ENCODE data around the gene TCP1. TPM values are rescaled to one million over a fixed set of nuclear protein-coding genes. Genes with fewer than 3 reads are reported as not detected.

TCP1 gene
- total RNA-seq, 1 donor from 2014 or later: 213 TPM

DNA sequence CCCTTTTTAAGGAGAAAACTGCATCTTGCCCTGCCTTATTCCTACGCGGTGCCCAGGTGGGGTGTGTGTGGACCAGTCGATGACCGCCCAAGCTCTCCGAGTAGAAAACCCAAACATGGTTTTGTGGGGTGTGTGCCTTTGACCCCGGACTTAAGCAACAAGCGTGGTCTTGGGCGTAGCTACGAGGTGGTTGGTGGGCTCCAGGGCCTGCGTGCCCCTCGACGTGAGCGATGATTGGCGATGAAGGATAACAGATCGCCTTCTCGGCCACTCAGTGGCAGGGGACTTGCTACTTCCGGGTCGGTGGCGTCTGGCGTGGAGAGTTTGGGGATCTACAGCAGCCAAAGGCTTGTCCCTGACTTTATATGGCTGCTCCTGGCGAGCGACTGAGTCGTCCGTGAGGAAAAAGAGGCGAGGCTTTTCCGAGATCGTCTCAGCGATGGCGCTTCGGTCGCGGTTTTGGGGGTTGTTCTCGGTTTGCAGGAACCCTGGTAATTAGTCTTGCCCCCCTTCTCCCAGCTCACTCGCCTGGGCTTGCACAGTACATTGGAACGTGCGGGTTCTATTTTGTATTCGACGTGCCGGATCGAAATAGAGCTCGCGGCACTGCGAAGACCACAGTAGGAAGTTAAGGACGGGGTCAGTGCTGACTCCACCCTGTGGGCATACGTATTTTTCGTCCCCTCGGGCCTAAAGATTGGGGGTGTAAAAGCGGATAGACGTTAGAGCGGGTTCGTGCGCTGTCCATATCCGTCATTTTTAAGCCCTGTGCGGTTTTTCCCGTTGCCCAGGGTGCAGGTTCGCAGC is 950 bp upstream of the TCP1 start, which contains the start of gene MRPL18:
Gene MRPL18 (plus strand): TSS at position 319 of the 807 bp plus-strand sequence. CDS start 121 bp downstream, at position 440.
- Mint-ChIP-seq H3K4me1 (ENCODE audit: unreplicated experiment) (peaks cover 28% of the 10 kb centered on the region), H3K4me3 (ENCODE audit: unreplicated experiment) (peak within 1 kb of the TSS; percentile 98), H3K9me3 (ENCODE audit: unreplicated experiment) (no peaks in the 10 kb centered on the region), H3K36me3 (ENCODE audit: low read depth, unreplicated experiment) (peaks cover 37% of the 10 kb centered on the region), H3K27me3 (ENCODE audit: unreplicated experiment) (peaks cover 12% of the 10 kb centered on the region), H3K27ac (ENCODE audit: unreplicated experiment) (peak within 1 kb of the TSS; percentile 88)
- TF ChIP-seq, protein P1, sequence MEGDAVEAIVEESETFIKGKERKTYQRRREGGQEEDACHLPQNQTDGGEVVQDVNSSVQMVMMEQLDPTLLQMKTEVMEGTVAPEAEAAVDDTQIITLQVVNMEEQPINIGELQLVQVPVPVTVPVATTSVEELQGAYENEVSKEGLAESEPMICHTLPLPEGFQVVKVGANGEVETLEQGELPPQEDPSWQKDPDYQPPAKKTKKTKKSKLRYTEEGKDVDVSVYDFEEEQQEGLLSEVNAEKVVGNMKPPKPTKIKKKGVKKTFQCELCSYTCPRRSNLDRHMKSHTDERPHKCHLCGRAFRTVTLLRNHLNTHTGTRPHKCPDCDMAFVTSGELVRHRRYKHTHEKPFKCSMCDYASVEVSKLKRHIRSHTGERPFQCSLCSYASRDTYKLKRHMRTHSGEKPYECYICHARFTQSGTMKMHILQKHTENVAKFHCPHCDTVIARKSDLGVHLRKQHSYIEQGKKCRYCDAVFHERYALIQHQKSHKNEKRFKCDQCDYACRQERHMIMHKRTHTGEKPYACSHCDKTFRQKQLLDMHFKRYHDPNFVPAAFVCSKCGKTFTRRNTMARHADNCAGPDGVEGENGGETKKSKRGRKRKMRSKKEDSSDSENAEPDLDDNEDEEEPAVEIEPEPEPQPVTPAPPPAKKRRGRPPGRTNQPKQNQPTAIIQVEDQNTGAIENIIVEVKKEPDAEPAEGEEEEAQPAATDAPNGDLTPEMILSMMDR (IDR thresholded peaks at IDR 0.05; ENCODE audit: unreplicated experiment): no peak
- DNase-seq (ENCODE audit: low spot score): peak; percentile 82

DNA sequence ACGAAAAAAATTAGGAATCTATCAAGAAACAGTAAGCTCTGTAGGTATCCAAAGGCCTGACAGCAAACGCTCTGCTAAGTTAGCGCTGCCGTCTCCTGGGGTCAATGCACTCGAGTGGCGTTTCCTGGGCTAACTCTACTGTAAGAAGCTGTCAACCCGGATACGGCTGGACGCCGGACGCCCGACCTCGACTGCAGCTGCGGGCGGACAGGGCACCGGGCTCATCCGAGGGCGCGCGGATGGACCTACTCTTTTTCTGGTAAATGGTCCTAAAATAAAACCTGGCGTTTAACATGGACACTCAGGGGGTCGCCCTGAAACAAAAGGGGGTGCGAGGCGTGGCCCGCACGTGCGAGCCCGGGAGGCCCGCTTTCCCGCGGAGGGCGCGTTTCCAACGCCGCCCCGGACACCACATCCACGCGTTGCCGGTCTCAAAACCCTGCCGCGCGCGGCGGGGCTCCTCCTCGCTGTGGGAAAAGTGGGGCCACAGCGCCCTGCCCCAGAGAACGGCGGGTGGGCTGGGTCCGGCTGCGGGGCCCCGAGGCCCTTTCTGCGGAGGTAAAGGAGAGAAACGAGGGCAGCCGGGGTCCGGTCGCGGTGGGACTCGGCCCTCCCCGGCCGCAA is 537 bp downstream of the TCP1 start:
- TF ChIP-seq, protein P1 (IDR thresholded peaks at IDR 0.05; ENCODE audit: unreplicated experiment): no peak
- Mint-ChIP-seq H3K4me3 (ENCODE audit: unreplicated experiment) (peak overlapping the region; percentile 98), H3K9me3 (ENCODE audit: unreplicated experiment) (no peaks in the 10 kb centered on the region), H3K27ac (ENCODE audit: unreplicated experiment) (peak overlapping the region; percentile 70), H3K27me3 (ENCODE audit: unreplicated experiment) (peaks cover 12% of the 10 kb centered on the region), H3K4me1 (ENCODE audit: unreplicated experiment) (peaks cover 28% of the 10 kb centered on the region), H3K36me3 (ENCODE audit: low read depth, unreplicated experiment) (peaks cover 35% of the 10 kb centered on the region)
- peak; percentile 64 for DNase-seq (ENCODE audit: low spot score)

DNA sequence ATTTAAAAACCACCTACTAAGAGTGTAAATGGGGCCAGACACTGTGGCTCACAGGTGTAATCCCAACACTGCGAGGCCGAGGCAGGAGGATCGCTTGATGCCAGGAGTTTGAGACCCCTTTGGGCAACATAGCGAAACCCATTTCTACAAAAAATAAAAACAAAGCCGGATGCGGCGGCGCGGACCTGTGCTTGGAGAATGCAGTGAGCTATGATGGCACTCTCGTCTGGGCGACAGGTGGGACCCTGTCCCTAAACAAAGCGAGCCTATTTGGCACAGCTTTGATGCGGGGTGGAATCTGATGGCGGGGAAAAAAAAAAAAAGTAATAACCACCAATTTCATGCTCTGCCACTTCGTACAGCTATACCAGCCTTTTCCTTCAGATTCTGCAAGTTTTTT is 1.1 kb downstream of the TCP1 start:
- TF ChIP-seq, protein P1 (IDR thresholded peaks at IDR 0.05; ENCODE audit: unreplicated experiment): no peak
- H3K9me3 Mint-ChIP-seq (ENCODE audit: unreplicated experiment): no peaks in the 10 kb centered on the region
- DNase-seq (ENCODE audit: low spot score): no peak
- peak overlapping the region; percentile 70 for H3K27ac Mint-ChIP-seq (ENCODE audit: unreplicated experiment)
- peak overlapping the region; percentile 93 for H3K4me3 Mint-ChIP-seq (ENCODE audit: unreplicated experiment)
- peaks cover 12% of the 10 kb centered on the region for H3K27me3 Mint-ChIP-seq (ENCODE audit: unreplicated experiment)
- peaks cover 28% of the 10 kb centered on the region for H3K4me1 Mint-ChIP-seq (ENCODE audit: unreplicated experiment)
- peaks cover 40% of the 10 kb centered on the region for H3K36me3 Mint-ChIP-seq (ENCODE audit: low read depth, unreplicated experiment)

DNA sequence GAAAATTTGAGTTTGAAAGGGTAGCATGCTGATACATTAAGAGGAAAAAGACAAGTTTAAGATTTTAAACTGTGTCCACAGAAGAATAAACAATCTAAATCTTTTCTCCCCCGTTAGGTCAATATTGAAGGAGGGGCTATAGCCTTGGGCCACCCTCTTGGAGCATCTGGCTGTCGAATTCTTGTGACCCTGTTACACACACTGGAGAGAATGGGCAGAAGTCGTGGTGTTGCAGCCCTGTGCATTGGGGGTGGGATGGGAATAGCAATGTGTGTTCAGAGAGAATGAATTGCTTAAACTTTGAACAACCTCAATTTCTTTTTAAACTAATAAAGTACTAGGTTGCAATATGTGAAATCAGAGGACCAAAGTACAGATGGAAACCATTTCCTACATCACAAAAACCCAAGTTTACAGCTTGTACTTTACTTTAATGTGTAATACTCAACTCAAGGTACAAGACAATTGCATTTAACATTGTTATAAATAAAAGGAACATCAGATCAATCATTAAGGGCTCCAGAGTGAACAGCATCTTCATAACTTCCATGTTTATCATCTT is 10.8 kb downstream of the TCP1 start:
- Mint-ChIP-seq H3K27me3 (ENCODE audit: unreplicated experiment) (peaks cover 4% of the 10 kb centered on the region), H3K27ac (ENCODE audit: unreplicated experiment) (no peak overlapping the region), H3K9me3 (ENCODE audit: unreplicated experiment) (no peaks in the 10 kb centered on the region), H3K4me3 (ENCODE audit: unreplicated experiment) (no peak overlapping the region), H3K36me3 (ENCODE audit: low read depth, unreplicated experiment) (peaks cover 61% of the 10 kb centered on the region), H3K4me1 (ENCODE audit: unreplicated experiment) (no peaks in the 10 kb centered on the region)
- TF ChIP-seq, protein P1 (IDR thresholded peaks at IDR 0.05; ENCODE audit: unreplicated experiment): no peak
- DNase-seq (ENCODE audit: low spot score): no peak
